SW480 (cell line): Measurements from ENCODE around the gene MICA.
A peak's percentile ranks its signal among the peaks of the same experiment; 100 is the strongest.
"Not testable (repeated sequence)": the region's sequence is repeated elsewhere in the genome, so short reads cannot be mapped to it uniquely, and the experiment has no call there.

Experiments used
- DNase-seq: peaks from one replicate; pipeline ENCODE4 v3.0.0-alpha.2; 2016; ENCODE audit warnings: low spot score

The MICA gene

GRCh38 chr6:31403283-31404060, at the start of gene MICA:
MICA (plus strand) TSS chr6:31403595; CDS start chr6:31403633, 38 bp downstream.
- peak; percentile 89 for DNase-seq

- DNase-seq: no peak
These were observed 49.1 kb upstream of the MICA start for GRCh38 chr6:31354158-31354863.

GRCh38 chr6:31354864-31355582, 48.4 kb upstream of the MICA start:
- no peak for DNase-seq

GRCh38 chr6:31355583-31355948, 47.8 kb upstream of the MICA start:
- no peak for DNase-seq

GRCh38 chr6:31356216-31356945, 47.0 kb upstream of the MICA start:
- DNase-seq: peak; percentile 22

GRCh38 chr6:31356946-31357466, 46.4 kb upstream of the MICA start, which contains the start of gene HLA-B:
HLA-B (minus strand) TSS chr6:31357179; CDS start chr6:31357158, 21 bp downstream.
- DNase-seq: peak; percentile 78

GRCh38 chr6:31357886-31358285, 45.5 kb upstream of the MICA start:
- DNase-seq: no peak

- DNase-seq: no peak
These were observed 45.1 kb upstream of the MICA start for GRCh38 chr6:31358302-31358701.

GRCh38 chr6:31359581-31359980, 43.8 kb upstream of the MICA start:
- DNase-seq: no peak

GRCh38 chr6:31362751-31363150, 40.6 kb upstream of the MICA start:
- no peak for DNase-seq

GRCh38 chr6:31363811-31364210, 39.6 kb upstream of the MICA start:
- no peak for DNase-seq

- DNase-seq: no peak
These were observed 37.5 kb upstream of the MICA start for GRCh38 chr6:31365864-31366263.

GRCh38 chr6:31366693-31367470, 36.5 kb upstream of the MICA start:
- DNase-seq: peak; percentile 82

GRCh38 chr6:31368461-31368860, 34.9 kb upstream of the MICA start:
- peak; percentile 46 for DNase-seq

GRCh38 chr6:31374118-31374517, 29.3 kb upstream of the MICA start:
- DNase-seq: not testable (repeated sequence)

GRCh38 chr6:31375699-31376098, 27.7 kb upstream of the MICA start:
- DNase-seq: no peak

GRCh38 chr6:31377029-31377428, 26.4 kb upstream of the MICA start:
- DNase-seq: no peak

GRCh38 chr6:31378062-31378720, 25.2 kb upstream of the MICA start:
- DNase-seq: no peak

- DNase-seq: no peak
These were observed 24.7 kb upstream of the MICA start for GRCh38 chr6:31378721-31379103.

GRCh38 chr6:31379850-31380249, 23.5 kb upstream of the MICA start:
- DNase-seq: no peak

GRCh38 chr6:31381666-31382065, 21.7 kb upstream of the MICA start:
- DNase-seq: no peak
